ENCODE data around the gene DGUOK. TPM values are rescaled to one million over a fixed set of nuclear protein-coding genes. Genes with fewer than 3 reads are reported as not detected.

DGUOK gene
- total RNA-seq, 1 donor, result 33.6 TPM

DNA sequence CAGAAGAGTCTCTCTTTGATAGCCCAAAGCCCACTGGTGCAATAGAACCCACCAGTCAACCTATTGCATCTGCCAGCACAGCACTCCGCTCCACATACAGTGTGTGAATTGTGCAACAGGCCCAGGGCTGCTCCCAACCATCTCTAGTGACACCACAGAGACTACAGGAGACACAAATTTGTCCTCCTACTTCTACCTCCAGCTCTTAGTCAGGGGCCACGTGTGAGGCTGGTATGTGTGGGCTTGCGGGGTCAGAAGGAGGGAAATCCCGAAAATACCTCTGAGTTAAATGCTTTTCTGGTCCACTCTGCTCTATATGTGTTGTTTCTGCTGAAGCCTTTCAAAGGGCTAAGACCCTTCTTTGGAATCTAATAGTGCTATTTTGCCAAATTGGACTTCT lies 18.0 kb downstream of the DGUOK start:
- Histone ChIP-seq H3K4me1 (ENCODE audit: insufficient read depth, low read length) (peaks cover 44% of the 10 kb centered on the region), H3K27me3 (ENCODE audit: insufficient read depth, low read length) (no peaks in the 10 kb centered on the region), H3K4me3 (ENCODE audit: low read length) (no peak overlapping the region), H3K9me3 (ENCODE audit: low read depth, low read length) (no peaks in the 10 kb centered on the region)

GRCh38 chr2:73946215-73946614 lies 19.5 kb downstream of the DGUOK start:
- Histone ChIP-seq H3K9me3 (ENCODE audit: low read depth, low read length) (no peaks in the 10 kb centered on the region), H3K4me1 (ENCODE audit: insufficient read depth, low read length) (peaks cover 58% of the 10 kb centered on the region), H3K27me3 (ENCODE audit: insufficient read depth, low read length) (no peaks in the 10 kb centered on the region), H3K4me3 (ENCODE audit: low read length) (no peak overlapping the region)

GRCh38 chr2:73946666-73947065 lies 20.0 kb downstream of the DGUOK start:
- H3K4me3 ChIP-seq (ENCODE audit: low read length), result no peak overlapping the region
- H3K4me1 ChIP-seq (ENCODE audit: insufficient read depth, low read length), result peaks cover 62% of the 10 kb centered on the region
- H3K27me3 ChIP-seq (ENCODE audit: insufficient read depth, low read length), result no peaks in the 10 kb centered on the region
- H3K9me3 ChIP-seq (ENCODE audit: low read depth, low read length), result no peaks in the 10 kb centered on the region

- no peaks in the 10 kb centered on the region for H3K27me3 ChIP-seq (ENCODE audit: insufficient read depth, low read length)
- H3K4me3 ChIP-seq (ENCODE audit: low read length), result no peak overlapping the region
- H3K4me1 ChIP-seq (ENCODE audit: insufficient read depth, low read length), result peaks cover 70% of the 10 kb centered on the region
- no peaks in the 10 kb centered on the region for H3K9me3 ChIP-seq (ENCODE audit: low read depth, low read length)
These were observed 20.8 kb downstream of the DGUOK start for GRCh38 chr2:73947412-73948018.

- Histone ChIP-seq H3K9me3 (ENCODE audit: low read depth, low read length) (no peaks in the 10 kb centered on the region), H3K4me3 (ENCODE audit: low read length) (no peak overlapping the region), H3K27me3 (ENCODE audit: insufficient read depth, low read length) (no peaks in the 10 kb centered on the region), H3K4me1 (ENCODE audit: insufficient read depth, low read length) (peaks cover 66% of the 10 kb centered on the region)
These were observed 23.1 kb downstream of the DGUOK start for GRCh38 chr2:73949802-73950201.

DNA sequence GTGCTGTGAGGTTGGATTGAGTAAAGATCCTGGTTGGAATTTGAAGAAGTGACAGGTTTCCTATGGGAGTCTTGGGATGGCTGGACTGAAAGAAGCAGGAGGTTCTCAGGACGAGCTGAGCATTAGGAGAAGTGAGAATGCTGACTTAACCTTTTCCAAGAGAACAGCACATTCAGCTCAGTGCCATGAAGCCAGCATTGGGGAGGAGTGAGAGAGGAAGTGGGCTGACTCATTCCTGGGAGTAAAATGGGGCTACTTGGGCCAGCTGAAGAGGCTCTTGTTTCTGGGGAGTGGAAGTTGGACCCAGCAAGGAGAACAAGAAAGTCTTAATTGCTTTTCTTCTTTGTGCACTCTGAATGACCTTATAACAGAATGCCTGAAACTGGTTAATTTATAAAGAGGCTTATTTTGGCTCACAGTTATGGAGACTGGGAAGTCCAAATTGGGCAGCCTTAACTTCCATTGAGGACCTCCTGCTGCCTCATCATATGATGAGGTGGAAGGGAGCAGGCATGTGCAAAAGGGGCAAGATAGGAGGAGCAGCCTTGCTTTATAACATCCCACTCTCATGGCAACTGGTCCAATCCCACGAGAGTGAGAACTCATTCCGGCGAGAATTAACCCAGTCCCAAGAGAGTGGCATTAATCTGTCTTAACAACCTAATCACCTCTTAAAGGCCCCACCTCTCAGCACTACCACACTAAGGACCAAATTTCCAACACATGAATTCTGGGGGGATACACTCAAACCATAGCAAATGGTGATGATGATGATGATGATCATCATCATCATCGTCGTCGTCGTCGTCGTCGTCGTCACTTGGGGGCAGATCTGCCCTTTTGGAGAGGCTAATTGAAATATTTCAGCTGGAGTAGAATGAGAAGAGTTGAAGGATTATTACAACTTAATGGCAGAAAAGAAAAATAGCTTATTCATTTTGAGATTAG lies 26.1 kb downstream of the DGUOK start:
- peaks cover 56% of the 10 kb centered on the region for H3K4me1 ChIP-seq (ENCODE audit: insufficient read depth, low read length)
- no peak overlapping the region for H3K4me3 ChIP-seq (ENCODE audit: low read length)
- no peaks in the 10 kb centered on the region for H3K27me3 ChIP-seq (ENCODE audit: insufficient read depth, low read length)

DNA sequence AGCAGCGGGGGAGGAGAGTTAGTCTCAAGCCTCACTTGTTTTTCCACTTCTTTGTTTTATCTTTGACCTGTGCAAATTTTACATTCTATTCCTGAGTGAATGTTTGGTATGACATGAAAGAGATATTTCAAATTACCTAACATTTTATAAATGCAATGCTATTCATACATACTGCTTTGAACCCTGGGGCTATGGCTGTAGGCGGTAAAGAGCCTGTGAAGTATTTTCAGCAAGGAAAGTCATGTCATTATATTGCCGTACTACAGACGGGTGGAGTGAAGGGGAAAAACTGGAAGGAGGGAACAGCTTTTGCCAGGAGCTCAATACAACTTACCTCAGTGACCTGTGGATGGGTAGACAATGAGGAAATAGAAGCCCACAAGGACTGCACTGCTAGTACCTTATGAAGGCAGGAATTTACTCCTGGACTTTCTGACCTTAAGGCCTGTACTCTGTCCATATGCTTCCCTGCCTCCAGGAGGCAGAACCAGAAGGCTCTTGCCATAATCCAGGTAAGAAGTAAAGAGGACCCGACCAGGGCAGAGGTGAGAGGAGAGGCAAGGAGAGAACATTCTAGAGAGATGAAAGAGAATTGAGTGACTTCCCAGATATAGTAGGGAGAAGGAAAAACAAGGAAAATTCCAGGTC lies 29.7 kb downstream of the DGUOK start:
- Histone ChIP-seq H3K9me3 (ENCODE audit: low read depth, low read length) (no peaks in the 10 kb centered on the region), H3K4me1 (ENCODE audit: insufficient read depth, low read length) (peaks cover 21% of the 10 kb centered on the region), H3K4me3 (ENCODE audit: low read length) (no peak overlapping the region)

More for the DNA sequence above, 26.1 kb downstream of the DGUOK start:
- no peaks in the 10 kb centered on the region for H3K9me3 ChIP-seq (ENCODE audit: low read depth, low read length)

DNA sequence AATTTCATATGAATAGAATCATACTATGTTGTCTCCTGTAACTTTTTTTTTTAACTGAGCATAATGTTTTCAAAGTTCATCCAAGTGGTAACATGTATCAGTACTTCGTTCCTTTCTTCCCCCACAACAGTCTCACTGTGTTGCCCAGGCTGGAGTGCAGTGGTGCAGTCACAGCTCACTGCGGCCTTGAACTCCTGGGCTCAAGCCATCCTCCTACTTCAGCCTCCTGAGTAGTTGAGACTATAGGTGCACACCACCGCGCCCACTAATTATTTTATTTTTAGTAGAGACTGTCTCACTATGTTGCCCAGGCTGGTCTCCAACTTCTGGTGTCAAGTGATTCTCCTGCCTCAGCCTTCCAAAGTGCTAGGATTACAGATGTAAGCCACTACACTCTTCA lies 34.6 kb downstream of the DGUOK start:
- no peak overlapping the region for H3K4me3 ChIP-seq (ENCODE audit: low read length)
- H3K27me3 ChIP-seq (ENCODE audit: insufficient read depth, low read length), result no peaks in the 10 kb centered on the region
- no peaks in the 10 kb centered on the region for H3K9me3 ChIP-seq (ENCODE audit: low read depth, low read length)
- no peaks in the 10 kb centered on the region for H3K4me1 ChIP-seq (ENCODE audit: insufficient read depth, low read length)

More for the DNA sequence above, 29.7 kb downstream of the DGUOK start:
- H3K27me3 ChIP-seq (ENCODE audit: insufficient read depth, low read length), result no peaks in the 10 kb centered on the region

DNA sequence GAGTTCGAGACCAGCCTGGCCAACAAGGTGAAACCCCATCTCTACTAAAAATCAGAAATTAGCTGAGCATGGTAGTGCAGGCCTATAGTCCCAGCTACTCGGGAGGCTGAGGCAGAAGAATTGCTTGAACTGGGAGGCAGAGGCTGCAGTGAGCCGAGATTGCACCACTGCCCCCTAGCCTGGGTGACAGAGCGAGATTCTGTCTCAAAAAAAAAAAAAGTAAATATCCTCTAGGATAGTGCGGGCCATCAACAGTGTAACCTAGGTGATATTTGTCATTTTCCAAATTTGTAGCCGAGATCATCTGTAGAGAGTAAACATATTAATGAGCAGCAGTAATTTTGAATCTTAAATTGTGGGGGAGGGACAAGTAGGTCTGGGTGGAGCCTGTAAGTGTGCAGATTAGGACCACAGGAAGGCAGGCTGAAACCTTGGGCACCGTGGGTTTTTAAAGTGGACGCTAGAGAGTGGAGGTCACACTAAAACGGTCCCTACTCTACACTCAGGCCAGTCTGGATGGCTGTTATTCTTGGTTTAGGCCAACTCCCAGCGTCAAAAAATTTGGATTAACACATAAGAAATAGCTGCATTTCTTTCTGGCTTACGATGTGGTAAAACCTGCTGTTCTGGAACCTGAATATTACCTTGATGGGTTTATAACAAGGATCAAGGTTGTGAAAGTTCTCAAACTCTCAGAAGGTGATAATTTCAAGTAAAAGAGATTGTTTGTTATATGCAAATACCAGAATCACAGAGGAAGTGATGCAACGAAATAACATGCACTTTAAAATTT lies 35.3 kb downstream of the DGUOK start:
- no peaks in the 10 kb centered on the region for H3K27me3 ChIP-seq (ENCODE audit: insufficient read depth, low read length)
- peaks cover 2% of the 10 kb centered on the region for H3K4me1 ChIP-seq (ENCODE audit: insufficient read depth, low read length)
- H3K9me3 ChIP-seq (ENCODE audit: low read depth, low read length), result no peaks in the 10 kb centered on the region

DNA sequence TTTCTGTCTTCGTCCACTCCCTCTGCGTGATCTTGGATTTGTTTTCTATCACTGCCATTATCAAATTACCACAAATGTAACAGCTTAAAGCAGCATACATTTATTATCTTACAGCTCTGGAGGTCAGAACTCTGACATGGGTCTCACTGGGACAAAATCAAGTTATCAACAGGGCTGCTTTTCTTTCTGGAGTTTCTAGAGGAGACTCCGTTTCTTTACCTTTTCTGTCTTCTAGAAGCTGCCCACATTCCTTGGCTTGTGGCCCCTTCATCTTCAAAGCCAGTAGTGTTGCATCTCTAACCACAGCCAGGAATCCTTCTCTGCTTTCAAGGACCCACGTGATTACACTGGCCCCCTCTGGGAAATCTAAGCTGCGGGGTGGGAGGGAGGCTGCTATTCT lies 36.1 kb downstream of the DGUOK start:
- H3K9me3 ChIP-seq (ENCODE audit: low read depth, low read length), result no peaks in the 10 kb centered on the region
- H3K27me3 ChIP-seq (ENCODE audit: insufficient read depth, low read length), result no peaks in the 10 kb centered on the region
- no peak overlapping the region for H3K4me3 ChIP-seq (ENCODE audit: low read length)
- peaks cover 9% of the 10 kb centered on the region for H3K4me1 ChIP-seq (ENCODE audit: insufficient read depth, low read length)

More for the DNA sequence above, 35.3 kb downstream of the DGUOK start:
- H3K4me3 ChIP-seq (ENCODE audit: low read length), result no peak overlapping the region

- no peak overlapping the region for H3K4me3 ChIP-seq (ENCODE audit: low read length)
- H3K4me1 ChIP-seq (ENCODE audit: insufficient read depth, low read length), result peaks cover 17% of the 10 kb centered on the region
- no peaks in the 10 kb centered on the region for H3K27me3 ChIP-seq (ENCODE audit: insufficient read depth, low read length)
- no peaks in the 10 kb centered on the region for H3K9me3 ChIP-seq (ENCODE audit: low read depth, low read length)
These were observed 36.9 kb downstream of the DGUOK start for GRCh38 chr2:73963385-73964120.

- no peak overlapping the region for H3K4me3 ChIP-seq (ENCODE audit: low read length)
- no peaks in the 10 kb centered on the region for H3K27me3 ChIP-seq (ENCODE audit: insufficient read depth, low read length)
- no peaks in the 10 kb centered on the region for H3K9me3 ChIP-seq (ENCODE audit: low read depth, low read length)
- peaks cover 24% of the 10 kb centered on the region for H3K4me1 ChIP-seq (ENCODE audit: insufficient read depth, low read length)
These were observed 37.5 kb downstream of the DGUOK start for GRCh38 chr2:73964223-73964622.

DNA sequence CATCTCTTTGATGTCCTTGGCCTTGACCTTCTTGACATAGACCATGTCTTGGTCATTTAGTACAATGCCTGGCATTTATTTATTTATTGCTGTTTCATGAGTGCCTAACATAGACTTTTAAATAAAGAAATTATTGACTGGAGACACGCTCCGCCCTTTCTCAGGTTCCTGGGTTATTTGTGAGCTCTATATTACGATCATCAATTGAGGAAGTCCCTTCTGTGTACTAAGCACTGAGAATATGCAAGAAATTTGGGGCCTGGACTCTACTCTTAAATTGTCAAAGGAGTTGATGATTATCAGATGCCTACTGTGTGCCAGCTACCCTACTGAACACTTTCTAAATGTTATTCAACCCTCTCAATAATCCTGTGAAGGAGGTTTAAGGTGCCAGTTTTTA lies 38.4 kb downstream of the DGUOK start:
- H3K9me3 ChIP-seq (ENCODE audit: low read depth, low read length), result no peaks in the 10 kb centered on the region
- peaks cover 32% of the 10 kb centered on the region for H3K4me1 ChIP-seq (ENCODE audit: insufficient read depth, low read length)
- H3K27me3 ChIP-seq (ENCODE audit: insufficient read depth, low read length), result no peaks in the 10 kb centered on the region
- H3K4me3 ChIP-seq (ENCODE audit: low read length), result no peak overlapping the region

DNA sequence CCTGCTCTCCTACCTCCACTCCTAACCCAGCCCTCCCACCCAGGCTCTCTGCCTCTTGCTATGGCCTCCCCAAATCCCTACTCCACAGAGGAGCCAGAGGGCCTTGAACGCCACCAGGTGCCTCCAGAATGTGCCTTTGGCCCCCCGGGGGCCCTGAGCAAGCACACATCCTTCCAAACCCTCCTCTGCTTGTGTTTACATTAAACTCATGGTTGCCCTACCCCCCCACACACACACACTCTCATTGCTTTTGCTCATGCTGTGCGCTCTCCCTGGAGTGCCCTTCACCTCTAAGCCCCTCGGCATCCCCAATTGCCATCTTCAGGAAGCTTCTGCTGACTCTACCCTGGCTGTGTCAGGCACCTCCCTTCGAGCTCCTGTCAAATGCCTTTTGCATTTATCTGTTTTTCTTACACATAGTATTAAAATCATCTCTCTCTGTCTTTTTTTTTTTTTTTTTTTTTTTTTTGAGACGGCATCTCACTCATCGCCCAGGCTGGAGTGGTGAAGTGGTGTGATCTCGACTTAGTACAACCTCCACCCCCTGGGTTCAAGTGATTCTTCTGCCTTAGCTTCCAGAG lies 41.8 kb downstream of the DGUOK start:
- Histone ChIP-seq H3K4me3 (ENCODE audit: low read length) (no peak overlapping the region), H3K4me1 (ENCODE audit: insufficient read depth, low read length) (peaks cover 65% of the 10 kb centered on the region), H3K27me3 (ENCODE audit: insufficient read depth, low read length) (no peaks in the 10 kb centered on the region), H3K9me3 (ENCODE audit: low read depth, low read length) (no peaks in the 10 kb centered on the region)
